ENCODE measurements around the gene MRPL33. TPM values are rescaled to one million over a fixed set of nuclear protein-coding genes. Genes with fewer than 3 reads are reported as not detected.
"Not testable (repeated sequence)": the region's sequence is repeated elsewhere in the genome, so short reads cannot be mapped to it uniquely, and the experiment has no call there.

Gene MRPL33
- total RNA-seq, 2 donors from 2014 or later = 99.5 to 118 TPM

GRCh38 chr2:27762951-27763906, 8.3 kb upstream of the MRPL33 start:
- no peaks in the 10 kb centered on the region for H3K27me3 ChIP-seq (replicated peaks; ENCODE audit: insufficient read depth)
- H3K9me3 ChIP-seq = no peaks in the 10 kb centered on the region
- H3K27ac ChIP-seq = peak overlapping the region in 1 of 2 donors; percentile 0
- peaks cover 0 to 12% of the 10 kb centered on the region in 2 donors for H3K4me1 ChIP-seq (ENCODE audit: control insufficient read depth in 1 of 2, low read depth in 2 of 2)
- no peak for DNase-seq (ENCODE audit: low spot score)
- no peak overlapping the region for H3K4me3 ChIP-seq
- no peak for ATAC-seq (ENCODE audit: insufficient number of reproducible peaks, low FRiP score, low read depth)
- no peaks in the 10 kb centered on the region for H3K36me3 ChIP-seq
- no peak for TF ChIP-seq CTCF (IDR thresholded peaks at IDR 0.05)

GRCh38 chr2:27763907-27764267, 7.6 kb upstream of the MRPL33 start:
- TF ChIP-seq CTCF (IDR thresholded peaks at IDR 0.05) = no peak
- ATAC-seq (ENCODE audit: insufficient number of reproducible peaks, low FRiP score, low read depth) (no peak), DNase-seq (ENCODE audit: low spot score) (no peak)
- H3K27me3 ChIP-seq (replicated peaks; ENCODE audit: insufficient read depth) = no peaks in the 10 kb centered on the region
- no peaks in the 10 kb centered on the region for H3K9me3 ChIP-seq
- no peak overlapping the region for H3K27ac ChIP-seq
- no peak overlapping the region for H3K4me3 ChIP-seq
- peaks cover 0 to 12% of the 10 kb centered on the region in 2 donors for H3K4me1 ChIP-seq (ENCODE audit: control insufficient read depth in 1 of 2, low read depth in 2 of 2)
- no peaks in the 10 kb centered on the region for H3K36me3 ChIP-seq

- H3K36me3 ChIP-seq; H3K9me3 ChIP-seq; H3K27me3 ChIP-seq (replicated peaks; ENCODE audit: insufficient read depth); ATAC-seq (ENCODE audit: insufficient number of reproducible peaks, low FRiP score, low read depth); H3K4me3 ChIP-seq; DNase-seq (ENCODE audit: low spot score); H3K27ac ChIP-seq: not testable (repeated sequence)
- H3K4me1 ChIP-seq (ENCODE audit: control insufficient read depth in 1 of 2, low read depth in 2 of 2) = peaks cover 0 to 12% of the 10 kb centered on the region in 2 donors
Measured at GRCh38 chr2:27764526-27764925, 7.0 kb upstream of the MRPL33 start.

GRCh38 chr2:27765621-27766286, 5.8 kb upstream of the MRPL33 start:
- H3K4me3 ChIP-seq = peak overlapping the region; percentile 63
- H3K4me1 ChIP-seq (ENCODE audit: control insufficient read depth in 1 of 2, low read depth in 2 of 2) = peaks cover 0 to 12% of the 10 kb centered on the region in 2 donors
- DNase-seq (ENCODE audit: low spot score) = no peak
- no peak for TF ChIP-seq CTCF (IDR thresholded peaks at IDR 0.05)
- no peaks in the 10 kb centered on the region for H3K9me3 ChIP-seq
- H3K27me3 ChIP-seq (replicated peaks; ENCODE audit: insufficient read depth) = no peaks in the 10 kb centered on the region
- no peaks in the 10 kb centered on the region for H3K36me3 ChIP-seq
- H3K27ac ChIP-seq = peak overlapping the region in 1 of 2 donors; percentile 15
- ATAC-seq (ENCODE audit: insufficient number of reproducible peaks, low FRiP score, low read depth) = no peak

GRCh38 chr2:27766287-27766661, 5.2 kb upstream of the MRPL33 start:
- Histone ChIP-seq H3K27ac (peak overlapping the region in 1 of 2 donors; percentile 15), H3K9me3 (no peaks in the 10 kb centered on the region), H3K4me3 (peak overlapping the region; percentile 63), H3K27me3 (replicated peaks; ENCODE audit: insufficient read depth) (no peaks in the 10 kb centered on the region), H3K4me1 (ENCODE audit: control insufficient read depth in 1 of 2, low read depth in 2 of 2) (peaks cover 0 to 12% of the 10 kb centered on the region in 2 donors), H3K36me3 (no peaks in the 10 kb centered on the region)
- ATAC-seq (ENCODE audit: insufficient number of reproducible peaks, low FRiP score, low read depth) (no peak), DNase-seq (ENCODE audit: low spot score) (no peak)
- TF ChIP-seq CTCF (IDR thresholded peaks at IDR 0.05) = no peak
